Skeletal muscle satellite cell (primary cell): ENCODE data around the gene DNAH8.

Source experiments
- H3K27me3 ChIP-seq: 2 replicates; pipeline ENCODE4 v1.7.0; 2013; ENCODE audit warnings: low read length; ENCODE audit not compliant: control insufficient read depth, insufficient read depth
- H3K36me3 ChIP-seq: 2 replicates; pipeline ENCODE4 v1.7.0; 2013; ENCODE audit warnings: mild to moderate bottlenecking, control low read depth, low read length; ENCODE audit not compliant: insufficient read depth
- H3K4me1 ChIP-seq: 2 replicates; pipeline ENCODE4 v1.7.0; 2013; ENCODE audit warnings: low read length; ENCODE audit not compliant: control insufficient read depth, insufficient read depth
- H3K4me2 ChIP-seq: 2 replicates; pipeline ENCODE4 v1.7.0; 2013; ENCODE audit warnings: mild to moderate bottlenecking, low read length
- H3K4me3 ChIP-seq: 2 replicates; pipeline ENCODE4 v1.7.0; 2013; ENCODE audit warnings: low read length
- H3K9ac ChIP-seq: 2 replicates; pipeline ENCODE4 v1.7.0; 2013; ENCODE audit warnings: mild to moderate bottlenecking, low read depth, low read length, moderate library complexity
- H3K9me3 ChIP-seq: replicated peaks from 2 replicates; pipeline ENCODE4 v1.7.0; 2013; ENCODE audit warnings: mild to moderate bottlenecking, control low read depth, low read length

Gene DNAH8

GRCh38 chr6:38985839-38986238, 270.7 kb downstream of the DNAH8 start:
- no peaks in the 10 kb centered on the region for H3K9me3 ChIP-seq
- H3K27me3 ChIP-seq, result peaks cover 6% of the 10 kb centered on the region
- H3K4me2 ChIP-seq, result no peak overlapping the region
- H3K36me3 ChIP-seq, result no peaks in the 10 kb centered on the region
- H3K9ac ChIP-seq, result no peak overlapping the region
- H3K4me1 ChIP-seq, result no peaks in the 10 kb centered on the region
- H3K4me3 ChIP-seq, result no peak overlapping the region

- Histone ChIP-seq H3K4me3 (no peak overlapping the region), H3K9me3 (no peaks in the 10 kb centered on the region), H3K36me3 (no peaks in the 10 kb centered on the region), H3K27me3 (peaks cover 6% of the 10 kb centered on the region), H3K9ac (no peak overlapping the region), H3K4me1 (no peaks in the 10 kb centered on the region), H3K4me2 (no peak overlapping the region)
Observed at GRCh38 chr6:38987503-38987902, 272.4 kb downstream of the DNAH8 start.

- Histone ChIP-seq H3K4me1 (no peaks in the 10 kb centered on the region), H3K9ac (no peak overlapping the region), H3K9me3 (no peaks in the 10 kb centered on the region), H3K36me3 (no peaks in the 10 kb centered on the region), H3K4me2 (no peak overlapping the region), H3K27me3 (peaks cover 8% of the 10 kb centered on the region), H3K4me3 (no peak overlapping the region)
Observed at GRCh38 chr6:38988736-38989449, 273.8 kb downstream of the DNAH8 start.

GRCh38 chr6:38990475-38990874, 275.4 kb downstream of the DNAH8 start:
- Histone ChIP-seq H3K9me3 (no peaks in the 10 kb centered on the region), H3K9ac (no peak overlapping the region), H3K36me3 (no peaks in the 10 kb centered on the region), H3K4me2 (no peak overlapping the region), H3K27me3 (peaks cover 8% of the 10 kb centered on the region), H3K4me3 (no peak overlapping the region), H3K4me1 (no peaks in the 10 kb centered on the region)

- H3K9me3 ChIP-seq, result no peaks in the 10 kb centered on the region
- no peak overlapping the region for H3K4me2 ChIP-seq
- H3K9ac ChIP-seq, result no peak overlapping the region
- no peak overlapping the region for H3K4me3 ChIP-seq
- H3K36me3 ChIP-seq, result no peaks in the 10 kb centered on the region
- H3K4me1 ChIP-seq, result no peaks in the 10 kb centered on the region
- peaks cover 9% of the 10 kb centered on the region for H3K27me3 ChIP-seq
Observed at GRCh38 chr6:38996676-38997075, 281.6 kb downstream of the DNAH8 start.

- no peak overlapping the region for H3K4me3 ChIP-seq
- H3K4me2 ChIP-seq, result no peak overlapping the region
- no peaks in the 10 kb centered on the region for H3K9me3 ChIP-seq
- peaks cover 14% of the 10 kb centered on the region for H3K27me3 ChIP-seq
- H3K9ac ChIP-seq, result no peak overlapping the region
- H3K36me3 ChIP-seq, result no peaks in the 10 kb centered on the region
- no peaks in the 10 kb centered on the region for H3K4me1 ChIP-seq
Observed at GRCh38 chr6:38997128-38997761, 282.1 kb downstream of the DNAH8 start.

GRCh38 chr6:39003072-39003471, 288.0 kb downstream of the DNAH8 start:
- H3K9ac ChIP-seq, result no peak overlapping the region
- no peaks in the 10 kb centered on the region for H3K4me1 ChIP-seq
- no peaks in the 10 kb centered on the region for H3K9me3 ChIP-seq
- peaks cover 11% of the 10 kb centered on the region for H3K27me3 ChIP-seq
- H3K4me3 ChIP-seq, result no peak overlapping the region
- H3K36me3 ChIP-seq, result no peaks in the 10 kb centered on the region
- H3K4me2 ChIP-seq, result no peak overlapping the region

GRCh38 chr6:39003492-39003891, 288.4 kb downstream of the DNAH8 start:
- Histone ChIP-seq H3K4me1 (no peaks in the 10 kb centered on the region), H3K27me3 (peaks cover 11% of the 10 kb centered on the region), H3K9me3 (no peaks in the 10 kb centered on the region), H3K4me3 (no peak overlapping the region), H3K36me3 (no peaks in the 10 kb centered on the region), H3K4me2 (no peak overlapping the region), H3K9ac (no peak overlapping the region)

GRCh38 chr6:39004801-39005200, 289.7 kb downstream of the DNAH8 start:
- H3K4me3 ChIP-seq, result no peak overlapping the region
- H3K4me1 ChIP-seq, result no peaks in the 10 kb centered on the region
- H3K27me3 ChIP-seq, result peaks cover 11% of the 10 kb centered on the region
- H3K36me3 ChIP-seq, result no peaks in the 10 kb centered on the region
- H3K4me2 ChIP-seq, result no peak overlapping the region
- H3K9ac ChIP-seq, result no peak overlapping the region
- no peaks in the 10 kb centered on the region for H3K9me3 ChIP-seq

- no peak overlapping the region for H3K4me2 ChIP-seq
- H3K9me3 ChIP-seq, result no peaks in the 10 kb centered on the region
- no peaks in the 10 kb centered on the region for H3K4me1 ChIP-seq
- H3K4me3 ChIP-seq, result no peak overlapping the region
- H3K9ac ChIP-seq, result no peak overlapping the region
- peaks cover 11% of the 10 kb centered on the region for H3K27me3 ChIP-seq
- no peaks in the 10 kb centered on the region for H3K36me3 ChIP-seq
Observed at GRCh38 chr6:39005774-39006173, 290.7 kb downstream of the DNAH8 start.

- Histone ChIP-seq H3K4me1 (no peaks in the 10 kb centered on the region), H3K4me2 (no peak overlapping the region), H3K36me3 (no peaks in the 10 kb centered on the region), H3K27me3 (peaks cover 8% of the 10 kb centered on the region), H3K4me3 (no peak overlapping the region), H3K9me3 (no peaks in the 10 kb centered on the region), H3K9ac (no peak overlapping the region)
Observed at GRCh38 chr6:39007575-39007974, 292.5 kb downstream of the DNAH8 start.

GRCh38 chr6:39008737-39009136, 293.6 kb downstream of the DNAH8 start:
- no peak overlapping the region for H3K4me3 ChIP-seq
- H3K4me2 ChIP-seq, result no peak overlapping the region
- H3K9ac ChIP-seq, result no peak overlapping the region
- H3K27me3 ChIP-seq, result peaks cover 3% of the 10 kb centered on the region
- no peaks in the 10 kb centered on the region for H3K36me3 ChIP-seq
- H3K9me3 ChIP-seq, result no peaks in the 10 kb centered on the region
- no peaks in the 10 kb centered on the region for H3K4me1 ChIP-seq
